ENCODE results near the gene PLAAT4. TPM values are rescaled to one million over a fixed set of nuclear protein-coding genes. Genes with fewer than 3 reads are reported as not detected.

Gene PLAAT4
- total RNA-seq, 1 donor from 2014 or later = 14.1 TPM

DNA sequence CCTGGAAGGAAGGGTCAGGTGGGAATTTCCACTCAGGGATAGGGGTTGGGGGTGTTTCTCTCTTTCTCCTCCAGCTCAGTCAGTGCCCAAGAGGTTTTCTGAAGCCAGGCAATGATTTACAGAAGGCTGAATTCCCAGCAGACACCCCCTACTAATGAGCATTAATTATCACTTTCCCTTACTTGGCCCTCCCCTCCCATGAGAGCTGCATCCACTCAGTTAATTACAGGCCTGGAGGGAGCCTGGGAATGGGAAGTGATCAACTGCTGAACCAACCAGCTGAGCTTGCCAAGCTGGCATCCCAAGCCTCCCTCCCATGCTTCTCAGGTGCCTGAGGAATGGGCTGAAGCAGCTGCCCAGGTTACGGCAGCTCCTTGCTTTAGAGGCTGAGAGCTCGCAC is 29.7 kb upstream of the PLAAT4 start:
- TF ChIP-seq, protein P1, sequence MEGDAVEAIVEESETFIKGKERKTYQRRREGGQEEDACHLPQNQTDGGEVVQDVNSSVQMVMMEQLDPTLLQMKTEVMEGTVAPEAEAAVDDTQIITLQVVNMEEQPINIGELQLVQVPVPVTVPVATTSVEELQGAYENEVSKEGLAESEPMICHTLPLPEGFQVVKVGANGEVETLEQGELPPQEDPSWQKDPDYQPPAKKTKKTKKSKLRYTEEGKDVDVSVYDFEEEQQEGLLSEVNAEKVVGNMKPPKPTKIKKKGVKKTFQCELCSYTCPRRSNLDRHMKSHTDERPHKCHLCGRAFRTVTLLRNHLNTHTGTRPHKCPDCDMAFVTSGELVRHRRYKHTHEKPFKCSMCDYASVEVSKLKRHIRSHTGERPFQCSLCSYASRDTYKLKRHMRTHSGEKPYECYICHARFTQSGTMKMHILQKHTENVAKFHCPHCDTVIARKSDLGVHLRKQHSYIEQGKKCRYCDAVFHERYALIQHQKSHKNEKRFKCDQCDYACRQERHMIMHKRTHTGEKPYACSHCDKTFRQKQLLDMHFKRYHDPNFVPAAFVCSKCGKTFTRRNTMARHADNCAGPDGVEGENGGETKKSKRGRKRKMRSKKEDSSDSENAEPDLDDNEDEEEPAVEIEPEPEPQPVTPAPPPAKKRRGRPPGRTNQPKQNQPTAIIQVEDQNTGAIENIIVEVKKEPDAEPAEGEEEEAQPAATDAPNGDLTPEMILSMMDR (IDR thresholded peaks at IDR 0.05; ENCODE audit: insufficient read depth, low read length, poor library complexity, severe bottlenecking) = no peak

DNA sequence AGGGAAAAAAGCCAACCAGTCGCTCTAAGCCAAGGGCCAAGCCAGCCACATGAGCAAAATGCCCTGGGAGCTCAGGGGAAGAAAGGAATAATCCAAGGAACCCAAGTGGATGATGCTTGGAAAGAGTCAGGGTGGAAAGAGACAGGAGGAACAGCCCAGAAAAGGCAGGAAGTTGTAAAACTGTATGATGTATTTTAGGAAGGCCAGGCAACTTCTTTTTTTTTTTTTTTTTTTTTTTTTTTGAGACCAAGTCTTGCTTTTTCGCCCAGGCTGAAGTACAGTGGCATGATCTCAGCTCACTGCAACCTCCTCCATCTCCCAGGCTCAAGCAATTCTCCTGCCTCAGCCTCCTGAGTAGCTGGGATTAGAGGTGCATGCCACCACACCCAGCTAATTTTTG is 29.1 kb upstream of the PLAAT4 start:
- Histone ChIP-seq H3K36me3 (ENCODE audit: control insufficient read depth, insufficient read depth, low read length) (no peaks in the 10 kb centered on the region), H3K4me3 (ENCODE audit: low read depth, low read length) (no peak overlapping the region), H3K27me3 (ENCODE audit: control insufficient read depth, insufficient read depth, low read length) (no peaks in the 10 kb centered on the region)
- TF ChIP-seq, protein P1 (IDR thresholded peaks at IDR 0.05; ENCODE audit: insufficient read depth, low read length, poor library complexity, severe bottlenecking) = no peak
- DNase-seq (ENCODE audit: low read depth) = no peak

More for the DNA sequence above, 29.7 kb upstream of the PLAAT4 start:
- H3K36me3 ChIP-seq (ENCODE audit: control insufficient read depth, insufficient read depth, low read length) = no peaks in the 10 kb centered on the region
- no peak overlapping the region for H3K4me3 ChIP-seq (ENCODE audit: low read depth, low read length)
- no peaks in the 10 kb centered on the region for H3K27me3 ChIP-seq (ENCODE audit: control insufficient read depth, insufficient read depth, low read length)
- no peak for DNase-seq (ENCODE audit: low read depth)

DNA sequence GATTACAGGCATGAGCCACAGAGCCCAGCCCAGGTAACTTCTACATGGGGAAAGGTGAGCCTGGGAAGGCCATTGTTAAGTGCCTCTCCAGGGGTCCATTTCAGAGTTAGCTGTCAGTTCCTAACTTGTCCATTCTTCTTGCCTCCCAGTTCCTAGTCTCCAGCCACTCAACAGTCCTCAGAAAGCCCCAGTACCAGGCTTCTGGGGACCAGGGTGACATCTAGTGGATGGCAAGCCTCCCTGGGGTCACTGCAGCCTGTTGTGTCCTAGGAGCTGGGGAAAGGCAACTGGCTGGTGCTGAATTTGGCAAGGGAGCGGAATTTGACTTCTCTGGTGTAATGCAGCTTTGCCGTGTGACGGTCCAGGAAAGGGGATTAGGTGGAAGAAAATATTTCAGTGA is 28.6 kb upstream of the PLAAT4 start:
- Histone ChIP-seq H3K36me3 (ENCODE audit: control insufficient read depth, insufficient read depth, low read length) (no peaks in the 10 kb centered on the region), H3K27me3 (ENCODE audit: control insufficient read depth, insufficient read depth, low read length) (no peaks in the 10 kb centered on the region), H3K4me3 (ENCODE audit: low read depth, low read length) (no peak overlapping the region)
- TF ChIP-seq, protein P1 (IDR thresholded peaks at IDR 0.05; ENCODE audit: insufficient read depth, low read length, poor library complexity, severe bottlenecking) = peak; percentile 31
- no peak for DNase-seq (ENCODE audit: low read depth)

DNA sequence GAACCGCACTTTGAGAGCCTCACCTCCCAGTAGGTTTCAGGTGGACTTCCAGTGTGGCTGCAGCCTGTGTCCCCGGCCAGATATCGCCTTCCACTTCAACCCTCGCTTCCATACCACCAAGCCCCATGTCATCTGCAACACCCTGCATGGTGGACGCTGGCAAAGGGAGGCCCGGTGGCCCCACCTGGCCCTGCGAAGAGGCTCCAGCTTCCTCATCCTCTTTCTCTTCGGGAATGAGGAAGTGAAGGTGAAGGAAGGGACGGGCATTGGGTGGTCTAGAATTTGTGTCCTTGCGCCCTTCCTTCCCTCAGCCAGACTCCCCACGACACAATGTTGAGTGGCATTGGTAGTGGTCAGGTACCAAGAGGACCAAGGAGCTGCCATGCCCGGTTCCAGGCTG is 27.9 kb upstream of the PLAAT4 start:
- Histone ChIP-seq H3K4me3 (ENCODE audit: low read depth, low read length) (no peak overlapping the region), H3K36me3 (ENCODE audit: control insufficient read depth, insufficient read depth, low read length) (no peaks in the 10 kb centered on the region), H3K27me3 (ENCODE audit: control insufficient read depth, insufficient read depth, low read length) (no peaks in the 10 kb centered on the region)
- DNase-seq (ENCODE audit: low read depth) = no peak
- TF ChIP-seq, protein P1 (IDR thresholded peaks at IDR 0.05; ENCODE audit: insufficient read depth, low read length, poor library complexity, severe bottlenecking) = no peak

DNA sequence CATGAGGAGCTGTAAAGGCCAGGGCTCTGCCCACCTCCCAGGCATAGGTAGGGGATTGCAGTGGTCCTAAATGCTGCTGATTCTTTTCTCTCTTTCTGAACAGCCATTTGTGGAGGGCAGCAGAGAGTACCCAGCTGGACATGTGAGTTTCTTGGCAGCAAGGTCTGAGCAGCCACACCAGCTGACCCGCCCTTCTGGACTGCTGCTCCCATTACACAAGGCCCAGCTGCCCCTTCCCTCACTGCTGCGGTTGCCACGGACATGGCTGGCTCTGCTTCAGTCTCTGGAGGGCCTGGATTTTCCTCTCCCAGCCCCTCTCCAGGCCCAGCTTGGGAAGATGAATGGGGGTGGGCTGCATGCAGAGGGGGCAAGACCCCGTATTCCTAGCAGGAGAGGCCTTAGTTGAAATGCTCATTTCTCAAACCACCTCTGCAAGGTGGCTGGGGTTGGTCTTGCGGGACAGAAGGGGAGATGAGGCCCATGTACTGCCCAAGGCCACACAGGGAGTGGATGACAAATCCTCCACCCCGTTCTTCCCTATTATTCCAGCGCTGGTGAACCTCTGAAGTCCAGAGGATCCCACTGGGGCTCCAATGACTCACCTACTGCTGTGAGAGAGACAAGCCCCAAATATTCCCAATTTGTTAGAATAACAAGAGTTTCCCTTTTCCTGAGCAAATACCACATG is 26.1 kb upstream of the PLAAT4 start:
- TF ChIP-seq, protein P1 (IDR thresholded peaks at IDR 0.05; ENCODE audit: insufficient read depth, low read length, poor library complexity, severe bottlenecking) = no peak
- no peak for DNase-seq (ENCODE audit: low read depth)
- H3K27me3 ChIP-seq (ENCODE audit: control insufficient read depth, insufficient read depth, low read length) = no peaks in the 10 kb centered on the region
- H3K4me3 ChIP-seq (ENCODE audit: low read depth, low read length) = no peak overlapping the region
- no peaks in the 10 kb centered on the region for H3K36me3 ChIP-seq (ENCODE audit: control insufficient read depth, insufficient read depth, low read length)
